Cardiac muscle cell (in vitro differentiated cells and primary cell): ENCODE data around the gene LONRF3. TPM values are rescaled to one million over a fixed set of nuclear protein-coding genes. Genes with fewer than 3 reads are reported as not detected.
A peak's percentile ranks its signal among the peaks of the same experiment; 100 is the strongest.

Experiments used
- DNase-seq, 2 donors: peaks; one replicate each; pipeline versions ENCODE4 v3.0.0 to v3.0.0-alpha.2; 2010 to 2017; ENCODE audit warnings: low read depth in 1 of 2, low spot score in 1 of 2
- H3K27ac ChIP-seq: fragments of 200-600 bp; sonication (generic); 2 replicates; pipeline ENCODE4 v1.5.1; 2016
- H3K27me3 ChIP-seq: fragments of 200-600 bp; sonication (generic); 2 replicates; pipeline ENCODE4 v1.6.0; 2016; ENCODE audit warnings: control low read depth
- H3K36me3 ChIP-seq: fragments of 200-600 bp; sonication (generic); 2 replicates; pipeline ENCODE4 v1.5.1; 2016; ENCODE audit warnings: control low read depth
- H3K4me1 ChIP-seq: fragments of 200-600 bp; sonication (generic); 2 replicates; pipeline ENCODE4 v1.8.1; 2017; ENCODE audit warnings: low read depth, mild to moderate bottlenecking, mixed run types
- H3K4me3 ChIP-seq: fragments of 200-600 bp; sonication (generic); 2 replicates; pipeline ENCODE4 v1.5.1; 2016; ENCODE audit warnings: mild to moderate bottlenecking
- H3K9me3 ChIP-seq: fragments of 200-600 bp; sonication (generic); 2 replicates; pipeline ENCODE4 v1.5.1; 2017; ENCODE audit warnings: low read depth, mild to moderate bottlenecking, control low read depth
- CTCF ChIP-seq: IDR thresholded peaks from 2 replicates; pipeline ENCODE4 v1.5.1; 2012; ENCODE audit warnings: low read depth, mild to moderate bottlenecking, low read length
- polyA plus RNA-seq: library from polyadenylated mRNA; unstranded; fragments of >200 nt; fragmentation: Nextera tagmentation; extraction: Ambion mirVana; gene quantifications from 2 replicates; pipeline ENCODE4 v1.2.1, GENCODE V29; 2016
- total RNA-seq: library from RNA; depleted of rRNA; stranded (reverse); fragments of >200 nt; gene quantifications from 2 replicates; pipeline ENCODE4 v1.2.3, GENCODE V29; 2016

The LONRF3 gene
- total and polyA plus RNA-seq, 2 experiments from 2014 or later, result 0.09 TPM; not detected in 1

GRCh38 chrX:119042040-119042439 is 67.6 kb downstream of the LONRF3 start:
- H3K27me3 ChIP-seq, result no peaks in the 10 kb centered on the region
- TF ChIP-seq CTCF, result no peak
- H3K4me1 ChIP-seq, result no peaks in the 10 kb centered on the region
- no peak overlapping the region for H3K4me3 ChIP-seq
- H3K36me3 ChIP-seq, result no peaks in the 10 kb centered on the region
- H3K27ac ChIP-seq, result no peak overlapping the region
- no peak for DNase-seq
- no peaks in the 10 kb centered on the region for H3K9me3 ChIP-seq

DNA sequence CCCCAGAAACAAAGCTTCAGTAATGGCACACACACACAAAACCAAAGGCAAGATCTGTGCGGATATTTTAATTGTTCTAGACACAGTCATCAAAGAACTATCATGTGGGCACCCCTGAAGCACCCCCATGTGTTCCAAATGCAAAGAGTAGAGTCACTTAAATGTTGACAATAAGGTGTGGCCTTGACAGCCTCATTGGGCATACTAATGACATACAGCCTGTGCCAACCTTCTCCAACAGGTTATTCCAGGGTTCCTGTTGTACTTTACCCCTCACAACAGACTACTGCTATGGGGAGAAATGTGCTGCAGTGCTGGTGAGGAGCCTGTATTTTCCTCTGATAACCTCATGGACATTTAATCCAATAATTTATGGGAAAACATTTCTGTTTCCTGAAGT is 68.6 kb downstream of the LONRF3 start:
- Histone ChIP-seq H3K4me3 (no peak overlapping the region), H3K4me1 (no peaks in the 10 kb centered on the region), H3K36me3 (no peaks in the 10 kb centered on the region), H3K27me3 (no peaks in the 10 kb centered on the region), H3K27ac (no peak overlapping the region), H3K9me3 (no peaks in the 10 kb centered on the region)
- no peak for TF ChIP-seq CTCF
- no peak for DNase-seq

DNA sequence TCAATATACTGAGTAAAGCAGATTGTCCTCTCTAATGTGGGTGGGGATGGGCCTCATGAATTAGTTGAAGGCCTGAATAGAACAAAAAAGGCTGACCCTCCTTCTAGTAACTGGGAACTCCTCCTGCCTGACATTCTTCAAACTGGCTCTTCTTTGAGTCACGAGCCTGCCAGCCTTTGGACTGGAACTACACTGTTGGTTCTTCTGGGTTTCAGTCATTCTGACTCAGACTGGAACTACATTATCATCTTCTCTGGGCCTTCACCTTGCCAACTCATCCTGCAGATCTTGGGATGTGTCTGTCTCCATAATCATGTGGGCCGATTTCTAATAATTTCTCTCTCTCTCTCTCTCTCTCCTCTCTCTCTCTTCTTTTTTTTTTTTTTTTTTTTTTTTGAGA is 71.5 kb downstream of the LONRF3 start:
- Histone ChIP-seq H3K27me3 (no peaks in the 10 kb centered on the region), H3K27ac (no peak overlapping the region), H3K4me1 (no peaks in the 10 kb centered on the region), H3K36me3 (no peaks in the 10 kb centered on the region), H3K4me3 (no peak overlapping the region), H3K9me3 (no peaks in the 10 kb centered on the region)
- TF ChIP-seq CTCF, result no peak
- DNase-seq, result no peak

DNA sequence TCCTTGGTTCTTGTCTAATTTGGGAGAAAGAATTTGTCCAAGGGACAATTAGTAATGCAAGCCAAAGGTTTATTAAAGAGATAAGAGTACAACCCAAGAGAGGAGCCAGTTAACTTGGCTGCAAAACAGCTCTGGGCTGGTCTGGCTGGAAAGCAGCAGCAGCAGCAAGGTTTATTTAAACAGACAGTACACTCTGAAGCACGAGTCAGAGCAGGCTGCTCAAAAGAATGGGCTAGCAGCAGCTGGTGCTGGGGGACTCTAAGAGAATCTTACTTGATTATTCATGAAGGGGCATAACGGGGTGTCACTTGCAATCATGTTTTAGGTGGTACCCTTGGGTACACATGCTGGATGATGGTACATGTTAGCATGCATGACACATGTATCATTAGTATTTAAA is 81.3 kb downstream of the LONRF3 start:
- Histone ChIP-seq H3K4me3 (no peak overlapping the region), H3K4me1 (no peaks in the 10 kb centered on the region), H3K9me3 (no peaks in the 10 kb centered on the region), H3K27ac (no peak overlapping the region), H3K36me3 (no peaks in the 10 kb centered on the region), H3K27me3 (no peaks in the 10 kb centered on the region)
- no peak for TF ChIP-seq CTCF
- DNase-seq, result peak in 1 of 2 donors; percentile 50

DNA sequence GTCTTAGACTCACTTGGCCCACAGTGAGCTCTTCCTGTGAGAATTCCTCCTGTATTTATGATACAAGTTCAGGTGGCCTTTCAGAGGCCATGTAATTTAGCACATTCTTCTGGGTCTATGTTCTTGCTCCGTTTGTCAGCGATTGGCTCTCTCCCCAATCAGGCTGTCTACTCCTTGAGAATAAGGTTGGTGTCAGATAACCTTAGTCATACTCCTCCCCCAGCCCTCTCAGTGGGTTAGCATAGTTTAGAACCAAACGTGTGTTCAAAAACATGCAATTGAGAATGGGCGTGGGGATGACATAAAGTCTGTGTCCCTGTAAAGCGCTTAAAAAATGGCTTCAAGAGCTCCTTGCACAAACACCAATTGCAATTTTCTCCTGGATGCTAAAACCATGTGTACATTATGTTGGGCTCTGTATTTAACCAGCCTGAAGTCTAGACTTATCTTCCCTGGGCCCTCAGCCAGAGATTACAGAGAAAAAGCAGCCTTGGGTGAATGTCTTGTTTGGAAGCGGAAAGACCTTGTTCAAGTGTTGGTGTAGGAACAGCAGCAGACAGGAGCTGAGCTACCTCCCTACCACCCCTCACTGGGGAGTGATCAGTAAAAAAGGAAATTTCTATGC is 88.4 kb downstream of the LONRF3 start:
- H3K36me3 ChIP-seq, result no peaks in the 10 kb centered on the region
- H3K4me1 ChIP-seq, result no peaks in the 10 kb centered on the region
- H3K9me3 ChIP-seq, result no peaks in the 10 kb centered on the region
- no peaks in the 10 kb centered on the region for H3K27me3 ChIP-seq
- peak; percentile 14 to 56 for DNase-seq
- no peak overlapping the region for H3K4me3 ChIP-seq
- no peak for TF ChIP-seq CTCF
- no peak overlapping the region for H3K27ac ChIP-seq
